DMS79 treated with DMSO at 0.1 percent for 48 hours (cell line): Measurements from ENCODE around the gene COL7A1.
"Not testable (repeated sequence)": the region's sequence is repeated elsewhere in the genome, so short reads cannot be mapped to it uniquely, and the experiment has no call there.

Source experiments
- DNase-seq: peaks from one replicate; lab custom pipeline; 2025; lab: John Stamatoyannopoulos, UW

COL7A1 gene

DNA sequence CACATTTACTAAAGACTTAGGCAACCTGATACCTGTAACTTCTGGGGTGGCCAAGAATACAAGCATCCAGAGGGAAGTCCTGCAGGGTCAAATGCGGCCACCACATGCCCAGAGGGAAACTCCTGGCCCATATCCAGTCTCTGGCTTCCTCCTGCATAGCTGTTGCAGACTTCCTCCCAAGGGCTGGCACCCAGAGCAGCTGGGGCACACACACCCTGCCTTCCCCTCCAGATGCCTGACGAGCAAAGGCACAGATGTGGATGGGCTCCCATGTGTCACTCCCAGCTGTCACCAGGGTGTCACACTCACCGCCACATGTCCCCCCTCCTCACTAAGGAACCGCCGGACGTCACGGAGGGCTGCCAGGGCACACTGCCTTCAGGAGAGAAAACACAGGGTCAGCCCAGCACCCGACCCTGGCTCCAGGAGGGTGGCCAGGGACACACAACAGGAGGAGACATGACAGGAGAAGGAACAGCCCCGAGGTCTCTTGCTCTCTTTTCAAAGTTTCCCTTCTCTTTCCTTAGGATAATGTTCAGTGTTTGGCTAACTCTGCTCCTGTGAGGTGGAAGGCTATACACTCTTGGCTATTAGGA lies 51.8 kb downstream of the COL7A1 start:
- no peak for DNase-seq

DNA sequence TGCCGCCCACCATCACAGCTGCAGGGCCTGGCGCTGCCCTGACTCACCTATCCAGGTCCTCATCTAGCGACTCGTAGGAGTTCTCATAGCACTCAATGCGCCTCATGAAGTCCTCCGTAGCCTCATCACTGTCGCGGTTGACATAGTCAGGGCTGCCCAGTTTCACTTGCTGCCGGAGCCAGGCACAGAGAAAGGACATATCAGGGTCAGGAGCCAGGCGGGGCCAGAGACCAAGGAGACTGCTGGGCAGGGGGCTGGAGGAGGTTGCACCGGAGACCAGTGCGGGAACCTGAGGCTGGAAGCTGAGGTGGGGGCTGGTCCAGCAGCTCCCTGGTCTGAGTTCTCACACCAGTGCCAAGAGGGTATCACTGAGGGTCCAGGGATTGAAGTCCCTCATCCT lies 56.7 kb downstream of the COL7A1 start:
- no peak for DNase-seq

DNA sequence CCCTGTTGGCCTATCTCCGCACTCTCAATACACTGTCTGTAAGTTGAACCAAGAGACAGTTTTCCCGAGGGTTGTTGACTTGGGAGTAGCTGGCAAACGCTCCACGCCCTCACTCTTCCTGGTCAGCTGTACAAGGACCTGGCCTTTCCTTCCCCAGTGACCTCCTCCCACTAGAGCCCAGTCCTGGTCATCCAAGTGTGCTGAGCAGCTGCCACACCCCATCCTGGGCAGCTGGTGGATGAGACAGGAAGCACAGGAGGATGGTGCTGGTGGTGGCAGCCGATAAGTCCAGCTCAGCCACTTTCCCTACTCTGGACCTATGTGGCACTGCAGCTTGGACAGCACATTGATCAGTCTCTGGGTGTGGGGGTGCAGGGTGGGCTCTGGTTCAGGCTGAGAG lies 58.3 kb downstream of the COL7A1 start:
- no peak for DNase-seq

DNA sequence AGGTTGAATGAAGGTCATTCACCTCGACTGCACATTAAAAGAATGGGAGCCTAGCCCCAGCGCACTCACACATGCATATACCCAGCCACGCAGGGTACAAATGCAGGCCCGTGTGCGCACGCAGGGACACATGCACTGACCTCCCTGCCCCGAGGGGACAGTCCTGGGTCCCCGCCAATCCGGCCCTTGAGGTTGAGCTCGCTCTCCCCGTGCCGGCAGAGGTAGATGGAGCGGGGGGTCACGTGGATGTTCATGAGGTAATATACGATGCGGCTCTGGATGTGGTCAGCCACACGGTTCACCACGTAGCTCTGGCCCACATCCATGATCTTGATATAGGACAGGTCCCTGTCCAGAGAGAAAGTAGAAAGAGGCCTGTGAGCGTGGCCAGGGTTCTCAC lies 59.0 kb downstream of the COL7A1 start:
- no peak for DNase-seq

DNA sequence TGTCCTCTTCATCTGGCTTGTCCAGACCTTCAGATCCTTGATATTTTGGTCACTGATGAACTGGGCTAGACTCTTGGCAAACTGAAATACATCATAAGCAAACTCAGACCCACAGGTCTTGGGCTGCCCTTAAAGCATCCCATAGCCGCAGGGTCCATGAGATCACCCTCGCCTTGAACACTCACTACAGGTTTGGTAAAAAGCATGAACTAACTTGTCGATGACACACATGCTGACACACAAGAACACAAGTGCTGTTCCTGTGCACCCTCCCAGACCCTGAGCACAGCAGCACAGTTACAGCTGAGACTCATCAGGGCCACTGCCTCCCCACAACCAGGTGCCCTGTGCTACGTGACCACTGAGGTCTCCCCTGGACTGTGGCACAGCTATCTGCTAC lies 59.6 kb downstream of the COL7A1 start:
- DNase-seq = no peak

DNA sequence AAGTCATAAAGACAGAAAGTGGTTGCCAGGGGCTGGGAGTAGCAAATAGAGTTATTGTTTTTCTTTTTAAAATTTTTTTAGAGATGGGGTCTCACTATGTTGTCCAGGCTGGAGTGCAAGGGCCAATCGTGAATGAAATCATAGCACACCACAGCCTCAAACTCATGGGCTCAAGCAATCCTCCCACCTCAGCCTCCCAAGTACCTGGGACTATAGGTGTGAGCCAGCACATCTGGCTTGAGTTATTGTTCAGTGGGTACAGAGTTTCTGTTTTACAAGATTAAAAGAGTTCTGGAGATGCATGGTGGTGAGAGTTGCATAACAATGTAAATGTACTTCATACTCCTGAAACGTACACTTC lies 62.2 kb downstream of the COL7A1 start:
- no peak for DNase-seq

DNA sequence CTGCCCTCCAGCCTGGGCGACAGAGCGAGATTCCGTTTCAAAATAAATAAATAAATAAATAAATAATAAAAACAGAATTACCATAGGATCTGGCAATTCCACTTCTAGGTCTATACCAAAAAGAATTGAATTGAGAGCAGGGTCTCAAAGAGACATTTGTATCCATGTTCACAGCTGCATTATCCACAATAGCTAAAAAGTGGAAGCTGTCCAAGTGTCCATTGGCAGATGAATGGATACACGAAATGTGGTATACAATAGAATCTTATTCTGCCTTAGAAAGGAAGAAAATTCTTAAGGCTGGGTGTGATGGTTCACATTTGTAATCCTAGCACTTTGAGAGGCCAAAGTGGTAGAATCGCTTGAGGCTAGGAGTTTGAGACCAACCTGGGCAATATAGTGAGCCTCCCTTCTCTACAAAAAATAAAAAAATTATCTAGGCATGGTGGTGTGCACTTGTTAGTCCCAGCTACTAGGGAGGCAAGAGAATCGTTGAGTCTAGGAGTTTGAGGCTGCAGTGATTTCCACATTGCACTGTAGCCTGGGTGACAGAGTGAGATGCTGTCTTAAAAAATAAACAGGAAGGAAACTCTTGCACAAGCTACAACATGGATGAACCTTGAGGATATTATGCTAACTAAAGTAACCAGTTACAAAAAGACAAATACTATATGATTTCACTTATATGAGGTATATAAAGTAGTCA lies 62.7 kb downstream of the COL7A1 start:
- no peak for DNase-seq

DNA sequence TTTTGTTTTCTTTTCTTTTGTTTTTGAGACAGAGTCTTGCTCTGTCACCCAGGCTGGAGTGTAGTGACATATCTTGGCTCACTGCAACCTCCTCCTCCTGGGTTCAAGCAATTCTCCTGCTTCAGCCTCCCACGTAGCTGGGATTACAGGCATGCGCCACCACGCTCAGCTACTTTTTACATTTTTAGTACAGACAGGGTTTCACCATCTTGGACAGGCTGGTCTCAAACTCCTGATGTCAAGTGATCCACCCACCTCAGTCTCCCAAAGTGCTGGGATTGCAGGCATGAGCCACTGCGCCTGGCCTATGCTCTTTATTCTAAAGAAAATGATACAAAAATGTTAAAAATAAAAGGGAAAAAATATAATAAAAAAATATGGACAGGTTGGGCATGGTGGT lies 64.4 kb downstream of the COL7A1 start:
- not testable (repeated sequence) for DNase-seq

DNA sequence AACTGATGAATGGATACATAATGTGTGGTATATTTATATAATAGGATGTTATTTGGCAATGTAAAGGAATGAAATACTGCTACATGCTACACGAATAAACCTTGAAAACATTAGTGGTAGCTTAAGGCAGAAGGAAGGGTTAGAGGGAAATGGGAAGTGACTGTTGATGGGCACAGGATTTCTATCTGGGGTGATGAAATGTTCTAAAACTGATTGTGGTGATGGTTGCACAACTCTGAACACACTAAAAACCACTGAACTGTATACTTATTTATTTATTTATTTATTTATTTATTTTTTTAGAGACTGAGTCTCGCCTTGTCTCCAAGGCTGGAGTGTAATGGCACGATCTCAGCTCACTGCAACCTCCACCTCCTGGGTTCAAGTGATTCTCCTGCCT lies 66.4 kb downstream of the COL7A1 start:
- DNase-seq = no peak

DNA sequence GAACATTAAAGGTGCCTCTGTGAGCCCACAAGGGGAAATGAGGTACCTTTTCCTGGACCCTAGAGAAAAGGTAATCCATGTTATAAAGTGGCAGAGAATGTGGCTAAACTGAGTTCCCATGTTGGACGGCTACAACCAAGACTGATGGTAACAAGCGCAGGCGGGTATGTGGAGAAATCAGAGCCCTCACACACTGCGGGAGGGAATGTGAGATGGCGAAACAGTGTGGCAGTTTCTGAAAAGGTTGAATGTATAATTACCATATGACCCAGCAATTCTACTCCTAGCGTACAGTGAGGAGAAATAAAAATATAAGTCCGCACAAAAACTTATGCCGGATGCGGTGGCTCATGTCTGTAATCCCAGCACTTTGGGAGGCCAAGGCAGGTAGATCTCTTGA lies 67.1 kb downstream of the COL7A1 start:
- DNase-seq = no peak

DNA sequence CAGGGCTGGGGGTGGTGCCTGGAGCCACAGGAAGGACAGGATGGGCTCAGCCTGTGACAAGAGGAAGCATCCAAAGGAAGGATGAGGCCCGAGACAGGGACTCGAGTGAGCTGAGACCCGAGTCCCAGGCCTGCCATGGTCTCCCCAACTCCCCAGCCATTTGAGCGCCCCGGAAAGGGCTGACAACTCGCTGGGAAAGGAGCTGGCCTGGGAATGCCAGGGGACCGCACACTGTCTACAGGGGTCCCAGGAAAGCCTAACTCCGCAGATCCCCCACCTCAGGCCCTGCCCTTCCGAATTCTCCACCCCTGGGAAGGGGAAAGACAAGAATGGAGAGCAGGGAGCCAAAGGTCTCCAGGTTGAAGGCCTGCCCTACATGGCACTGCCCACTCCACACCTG lies 70.2 kb downstream of the COL7A1 start:
- DNase-seq = no peak

DNA sequence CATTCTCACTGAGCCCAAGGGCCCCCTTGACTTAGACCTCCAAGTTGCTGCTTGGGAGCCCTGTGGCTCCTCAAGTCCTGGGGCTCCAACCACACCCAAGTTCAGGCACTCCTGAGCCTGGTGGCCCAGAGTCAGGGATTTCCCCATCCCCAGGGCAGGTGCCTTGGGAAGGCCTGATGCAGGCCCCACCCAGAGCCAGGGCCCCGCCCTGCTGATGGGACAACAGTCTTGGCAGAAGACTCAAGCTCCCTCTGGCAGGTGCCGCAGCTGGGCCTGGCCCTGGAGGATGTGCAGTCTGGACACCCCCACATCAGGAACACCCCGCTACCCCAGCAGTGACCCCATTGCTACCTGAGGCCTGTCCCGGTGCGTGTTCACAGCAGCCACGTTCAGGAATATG lies 73.5 kb downstream of the COL7A1 start:
- DNase-seq = no peak

DNA sequence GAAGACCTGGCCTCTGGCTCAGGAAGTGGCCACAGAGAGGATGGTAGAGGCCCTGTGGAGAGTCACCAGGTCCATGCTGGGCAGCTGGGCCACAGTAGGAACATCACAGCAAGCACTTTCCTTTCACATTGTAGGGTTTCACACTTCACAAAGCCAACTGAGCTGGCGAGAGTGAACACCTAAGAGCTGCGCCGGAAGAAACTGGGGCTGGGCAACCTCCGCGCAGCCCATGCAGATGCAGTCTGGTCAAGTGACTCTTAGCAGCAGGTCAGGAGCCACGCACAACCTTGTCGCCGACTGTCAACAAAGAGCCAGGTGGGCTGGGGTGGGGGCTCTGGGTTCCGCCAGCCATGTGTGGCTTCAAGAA lies 75.9 kb downstream of the COL7A1 start:
- DNase-seq = no peak

DNA sequence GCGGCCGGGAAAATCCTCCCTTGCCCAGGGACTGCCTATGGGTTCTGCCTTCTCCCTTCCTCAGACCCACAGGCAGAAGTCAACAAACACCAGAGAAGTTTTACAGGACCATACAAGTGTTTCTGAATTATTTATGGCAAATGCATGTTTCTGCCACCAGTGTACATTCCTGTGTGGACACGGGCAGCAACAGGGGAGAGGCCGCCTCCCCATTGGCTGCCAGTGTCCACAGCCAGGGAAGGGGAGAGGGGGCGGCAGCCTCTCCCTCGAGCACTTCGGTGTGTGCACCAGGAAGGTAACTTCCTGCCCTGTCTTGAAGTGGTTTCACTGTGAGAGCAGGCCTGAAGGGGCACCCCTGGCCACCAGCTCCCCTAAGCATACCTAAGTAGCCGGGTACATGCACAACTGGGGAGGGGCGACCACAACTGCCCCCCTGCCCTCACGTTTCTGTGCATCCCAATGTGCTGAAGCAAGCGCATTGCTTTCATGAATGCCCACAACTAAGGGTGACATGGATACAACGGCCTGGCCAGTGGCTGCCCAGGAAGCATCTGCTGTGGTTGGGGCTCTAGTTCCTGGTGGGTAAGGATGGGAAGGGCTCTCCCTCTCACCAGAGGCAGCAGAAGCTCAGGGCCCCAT lies 76.4 kb downstream of the COL7A1 start:
- no peak for DNase-seq

DNA sequence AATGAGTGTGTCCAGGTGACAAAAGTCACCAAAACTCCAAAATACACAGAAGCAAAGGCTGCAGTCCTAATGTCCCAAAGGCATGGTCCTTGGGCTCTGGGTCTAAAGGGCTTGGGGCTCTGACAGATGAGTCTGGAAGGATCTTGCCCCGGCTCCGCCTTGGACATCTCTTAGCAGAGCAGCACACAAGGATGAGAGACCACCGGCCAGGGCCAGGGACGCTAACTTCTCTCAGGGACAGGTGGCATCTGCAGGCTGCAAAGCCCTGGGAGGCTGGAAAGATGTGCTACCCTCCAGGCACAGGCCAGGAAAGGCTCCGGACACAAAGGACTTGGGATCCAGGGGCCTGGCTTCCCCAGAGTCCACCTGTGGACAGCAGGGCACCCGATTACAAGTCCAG lies 77.1 kb downstream of the COL7A1 start:
- no peak for DNase-seq

DNA sequence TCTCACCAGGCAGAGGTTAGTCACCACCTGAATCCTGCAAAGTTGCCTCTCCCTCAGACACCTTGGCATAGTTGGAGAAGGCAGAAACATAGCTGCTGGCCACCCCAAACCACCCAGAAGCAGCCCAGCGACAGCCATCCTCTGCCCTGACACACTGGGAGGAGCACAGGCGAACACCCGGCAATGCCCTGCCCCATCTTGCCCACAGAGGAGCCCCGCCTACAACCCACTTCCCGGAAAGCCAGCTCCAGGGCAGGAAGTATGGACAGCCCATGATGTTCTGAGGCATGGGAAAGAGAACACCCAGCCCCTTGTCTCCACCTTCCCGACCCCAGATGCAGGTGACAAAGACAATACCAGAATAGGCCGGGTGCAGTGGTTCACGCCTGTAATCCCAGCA lies 78.6 kb downstream of the COL7A1 start:
- no peak for DNase-seq

DNA sequence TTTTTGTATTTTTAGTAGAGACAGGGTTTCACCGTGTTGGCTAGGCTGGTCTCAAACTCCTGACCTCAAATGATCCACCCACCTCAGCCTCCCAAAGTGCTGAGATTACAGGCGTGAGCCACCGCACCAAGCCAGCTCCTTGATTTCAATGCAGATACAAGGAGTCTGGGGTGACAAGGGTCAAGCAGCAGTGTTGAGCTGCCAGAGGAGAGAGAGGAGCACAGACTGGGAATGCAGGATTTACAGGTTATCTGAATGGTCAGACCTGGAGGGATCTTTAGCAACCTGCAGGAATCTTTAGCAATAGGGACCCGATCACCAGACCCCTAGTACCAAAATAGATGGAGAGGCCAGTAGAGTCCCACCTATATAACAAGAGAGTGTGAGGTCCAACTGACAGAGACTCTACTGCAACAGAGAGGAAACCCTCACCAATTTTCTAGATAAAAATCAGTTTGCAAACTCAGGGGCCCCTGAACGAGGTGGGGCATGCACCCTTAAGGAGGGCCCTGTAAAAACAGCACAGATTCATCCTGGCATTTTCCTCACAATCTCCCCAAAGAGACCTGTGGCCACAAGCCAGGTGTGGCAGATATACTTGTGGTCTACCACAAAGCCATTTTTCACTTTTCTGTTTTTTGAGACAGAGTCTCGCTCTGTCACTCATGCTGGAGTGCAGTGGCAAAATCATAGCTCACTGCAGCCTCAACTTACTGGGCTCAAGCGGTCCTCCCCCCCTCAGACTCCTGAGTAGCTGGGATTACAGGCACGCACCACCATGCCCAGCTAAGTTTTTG lies 80.5 kb downstream of the COL7A1 start:
- DNase-seq = no peak
